Measurements from ENCODE around the gene ABCC12. TPM values are rescaled to one million over a fixed set of nuclear protein-coding genes. Genes with fewer than 3 reads are reported as not detected.
A peak's percentile ranks its signal among the peaks of the same experiment; 100 is the strongest.

The ABCC12 gene
- total and polyA plus RNA-seq, 4 donors = not detected

DNA sequence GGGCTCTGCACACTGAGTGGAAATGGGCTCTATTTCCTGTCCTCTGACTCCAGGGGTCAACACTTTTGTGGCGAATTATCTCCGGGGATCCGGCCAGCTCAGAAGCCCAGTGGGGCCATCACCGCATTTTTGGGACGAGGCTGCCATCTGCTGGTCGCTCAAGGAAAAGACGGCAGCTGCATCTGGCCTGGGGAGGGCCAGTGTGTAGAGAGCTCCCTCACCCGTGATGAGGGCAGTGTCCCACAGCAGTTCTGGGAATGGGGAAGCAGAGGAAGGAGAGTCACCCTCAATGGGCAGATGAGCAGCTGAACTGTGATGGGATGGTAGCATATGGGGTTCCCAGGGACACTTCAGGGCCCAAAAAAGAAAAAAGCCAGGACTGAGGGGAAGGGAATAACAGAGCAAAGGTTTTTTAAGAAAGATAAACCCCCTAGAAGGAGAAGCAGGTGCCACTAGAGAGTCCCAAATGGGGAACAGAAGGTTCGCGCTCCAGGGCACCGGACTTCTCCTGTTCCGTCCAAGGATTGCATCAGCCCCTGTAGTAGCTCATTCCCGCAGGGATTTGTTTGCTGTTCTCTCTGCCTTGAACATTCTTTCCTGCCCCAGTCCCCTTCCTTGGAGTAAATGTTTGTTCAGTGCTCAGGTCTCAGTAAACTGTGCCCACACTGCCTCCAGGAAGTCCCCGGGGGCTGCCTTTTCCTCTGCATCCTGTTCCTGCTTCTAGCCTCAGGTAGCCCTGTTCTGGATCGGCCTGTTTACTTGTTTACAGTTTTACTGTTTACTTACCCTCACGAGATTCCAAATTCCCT is 9.3 kb upstream of the ABCC12 start:
- ATAC-seq (ENCODE audit: insufficient read depth, low FRiP score) = peak; percentile 93
- H3K4me3 ChIP-seq = no peak overlapping the region

DNA sequence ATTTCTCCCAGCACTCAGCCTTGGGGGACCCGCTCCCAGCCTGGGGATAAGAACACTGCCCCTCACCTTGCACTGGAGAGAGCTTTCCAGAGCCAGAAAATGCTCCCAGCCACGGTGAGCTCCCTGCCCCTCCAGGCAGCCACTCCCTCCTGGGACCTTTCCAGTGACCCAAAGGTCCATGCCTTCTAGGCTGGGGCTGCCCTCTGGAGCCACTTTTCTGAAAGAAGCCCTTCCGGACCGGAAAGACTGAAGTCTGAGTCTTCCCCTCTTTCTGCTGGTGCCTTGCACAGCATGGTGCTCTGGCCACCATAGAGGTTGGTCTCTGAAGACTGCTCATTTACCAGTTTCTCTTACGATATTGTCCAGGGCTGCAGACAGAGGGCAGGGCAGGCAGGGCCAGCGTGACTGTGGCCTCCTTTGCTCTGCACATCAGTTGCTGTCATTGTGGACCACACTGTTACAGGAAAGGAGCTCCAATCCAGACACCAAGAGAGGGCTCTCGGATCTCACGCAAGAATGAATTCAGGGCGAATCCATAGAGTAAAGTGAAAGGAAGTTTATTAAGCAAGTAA is 7.1 kb upstream of the ABCC12 start:
- Histone ChIP-seq H3K9ac (ENCODE audit: insufficient read depth in 1 of 2, low read length in 2 of 2) (no peak overlapping the region), H3K9me3 (ENCODE audit: control insufficient read depth in 4 of 4, insufficient read depth in 3 of 4, low read length in 3 of 4) (no peaks in the 10 kb centered on the region), H3K36me3 (ENCODE audit: control insufficient read depth in 4 of 4, insufficient read depth in 4 of 4, low read length in 4 of 4) (no peaks in the 10 kb centered on the region), H3K4me1 (ENCODE audit: control insufficient read depth in 5 of 5, insufficient read depth in 5 of 5, low read length in 5 of 5) (no peaks in the 10 kb centered on the region), H3K4me3 (no peak overlapping the region), H3K27me3 (ENCODE audit: control insufficient read depth in 3 of 3, insufficient read depth in 3 of 3, low read length in 2 of 3) (peaks cover 0 to 3% (median 0%) of the 10 kb centered on the region in 3 donors), H3K27ac (ENCODE audit: low read depth in 1 of 2, low read length in 1 of 2) (no peak overlapping the region)
- ATAC-seq (ENCODE audit: insufficient read depth, low FRiP score) (no peak), DNase-seq (no peak)
- WGBS, 2 donors = 83 to 87% methylated on average over 9 of the region's 9 CpGs
- TF ChIP-seq, protein P1, sequence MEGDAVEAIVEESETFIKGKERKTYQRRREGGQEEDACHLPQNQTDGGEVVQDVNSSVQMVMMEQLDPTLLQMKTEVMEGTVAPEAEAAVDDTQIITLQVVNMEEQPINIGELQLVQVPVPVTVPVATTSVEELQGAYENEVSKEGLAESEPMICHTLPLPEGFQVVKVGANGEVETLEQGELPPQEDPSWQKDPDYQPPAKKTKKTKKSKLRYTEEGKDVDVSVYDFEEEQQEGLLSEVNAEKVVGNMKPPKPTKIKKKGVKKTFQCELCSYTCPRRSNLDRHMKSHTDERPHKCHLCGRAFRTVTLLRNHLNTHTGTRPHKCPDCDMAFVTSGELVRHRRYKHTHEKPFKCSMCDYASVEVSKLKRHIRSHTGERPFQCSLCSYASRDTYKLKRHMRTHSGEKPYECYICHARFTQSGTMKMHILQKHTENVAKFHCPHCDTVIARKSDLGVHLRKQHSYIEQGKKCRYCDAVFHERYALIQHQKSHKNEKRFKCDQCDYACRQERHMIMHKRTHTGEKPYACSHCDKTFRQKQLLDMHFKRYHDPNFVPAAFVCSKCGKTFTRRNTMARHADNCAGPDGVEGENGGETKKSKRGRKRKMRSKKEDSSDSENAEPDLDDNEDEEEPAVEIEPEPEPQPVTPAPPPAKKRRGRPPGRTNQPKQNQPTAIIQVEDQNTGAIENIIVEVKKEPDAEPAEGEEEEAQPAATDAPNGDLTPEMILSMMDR (IDR thresholded peaks at IDR 0.05; ENCODE audit: control extremely low read depth, extremely low read depth) = no peak

More for the DNA sequence above, 9.3 kb upstream of the ABCC12 start:
- peak; percentile 73 to 81 (median 74) for DNase-seq
- H3K27me3 ChIP-seq (ENCODE audit: control insufficient read depth in 3 of 3, insufficient read depth in 3 of 3, low read length in 2 of 3) = peaks cover 0 to 3% (median 0%) of the 10 kb centered on the region in 3 donors
- H3K9me3 ChIP-seq (ENCODE audit: control insufficient read depth in 4 of 4, insufficient read depth in 3 of 4, low read length in 3 of 4) = no peaks in the 10 kb centered on the region
- H3K36me3 ChIP-seq (ENCODE audit: control insufficient read depth in 4 of 4, insufficient read depth in 4 of 4, low read length in 4 of 4) = no peaks in the 10 kb centered on the region
- TF ChIP-seq, protein P1 (IDR thresholded peaks at IDR 0.05; ENCODE audit: control extremely low read depth, extremely low read depth) = peak; percentile 82
- WGBS, 2 donors = 11 to 13% methylated on average over 16 of the region's 16 CpGs
- peak overlapping the region in 1 of 2 donors; percentile 20 for H3K27ac ChIP-seq (ENCODE audit: low read depth in 1 of 2, low read length in 1 of 2)
- H3K4me1 ChIP-seq (ENCODE audit: control insufficient read depth in 5 of 5, insufficient read depth in 5 of 5, low read length in 5 of 5) = no peaks in the 10 kb centered on the region
- H3K9ac ChIP-seq (ENCODE audit: insufficient read depth in 1 of 2, low read length in 2 of 2) = peak overlapping the region in 1 of 2 donors; percentile 32

DNA sequence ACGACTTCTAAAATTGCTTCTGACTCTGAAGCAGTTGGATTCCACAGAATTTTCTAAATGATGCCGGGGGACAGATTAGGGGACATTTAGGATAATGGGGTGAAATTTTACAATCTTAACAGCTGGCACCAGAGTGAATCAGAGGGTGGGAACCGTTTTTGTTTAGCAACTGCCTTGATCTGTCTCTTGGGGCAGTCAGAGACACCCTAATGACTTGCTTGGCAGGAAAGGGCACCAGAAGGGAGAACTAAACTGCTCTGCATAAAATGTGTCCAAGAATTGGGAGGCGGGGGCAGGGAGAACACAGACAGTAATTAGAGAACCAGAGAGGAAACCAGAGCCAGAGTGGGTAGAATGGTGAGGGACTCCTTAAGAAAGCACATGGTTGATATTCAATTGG is 6.1 kb upstream of the ABCC12 start:
- TF ChIP-seq, protein P1 (IDR thresholded peaks at IDR 0.05; ENCODE audit: control extremely low read depth, extremely low read depth) = no peak
- 75 to 81% methylated on average over 4 of the region's 4 CpGs for WGBS, 2 donors
- no peaks in the 10 kb centered on the region for H3K9me3 ChIP-seq (ENCODE audit: control insufficient read depth in 4 of 4, insufficient read depth in 3 of 4, low read length in 3 of 4)
- no peak overlapping the region for H3K9ac ChIP-seq (ENCODE audit: insufficient read depth in 1 of 2, low read length in 2 of 2)
- no peak overlapping the region for H3K27ac ChIP-seq (ENCODE audit: low read depth in 1 of 2, low read length in 1 of 2)
- peaks cover 0 to under 1% (median 0%) of the 10 kb centered on the region in 5 donors for H3K4me1 ChIP-seq (ENCODE audit: control insufficient read depth in 5 of 5, insufficient read depth in 5 of 5, low read length in 5 of 5)
- no peak overlapping the region for H3K4me3 ChIP-seq
- ATAC-seq (ENCODE audit: insufficient read depth, low FRiP score) (no peak), DNase-seq (no peak)
- H3K36me3 ChIP-seq (ENCODE audit: control insufficient read depth in 4 of 4, insufficient read depth in 4 of 4, low read length in 4 of 4) = no peaks in the 10 kb centered on the region
- peaks cover 0 to 3% (median 0%) of the 10 kb centered on the region in 3 donors for H3K27me3 ChIP-seq (ENCODE audit: control insufficient read depth in 3 of 3, insufficient read depth in 3 of 3, low read length in 2 of 3)

Data from lung (tissue), 12 donors.